ENCODE results near the gene GLYAT.

GLYAT gene

GRCh38 chr11:58731819-58732218 is at the start of gene GLYAT:
TSS of gene GLYAT (minus strand) at chr11:58731943. CDS start at chr11:58724496, 7,447 bp downstream.
- no peak for DNase-seq (ENCODE audit: low read depth in 1 of 2, low spot score in 1 of 2)

DNA sequence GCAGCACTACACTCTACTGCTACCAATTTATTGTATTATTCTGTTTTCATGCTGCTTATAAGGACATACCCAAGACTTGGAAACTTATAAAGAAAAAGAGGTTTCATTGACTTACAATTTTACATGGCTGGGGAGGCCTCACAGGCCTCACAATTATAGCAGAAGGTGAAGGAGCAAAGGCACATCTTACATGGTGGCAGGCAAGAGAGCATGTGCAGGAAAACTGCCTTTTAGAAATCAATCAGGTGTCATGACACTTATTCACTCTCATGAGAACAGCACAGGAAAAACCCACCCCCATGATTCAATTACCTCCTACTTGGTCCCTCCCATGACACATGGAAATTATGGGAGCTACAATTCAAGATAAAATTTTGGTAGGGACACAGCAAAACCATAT is 49.6 kb upstream of the GLYAT start:
- DNase-seq (ENCODE audit: low read depth in 1 of 2, low spot score in 1 of 2): no peak

GRCh38 chr11:58780578-58780977 is 48.8 kb upstream of the GLYAT start:
- no peak for DNase-seq (ENCODE audit: low read depth in 1 of 2, low spot score in 1 of 2)

DNA sequence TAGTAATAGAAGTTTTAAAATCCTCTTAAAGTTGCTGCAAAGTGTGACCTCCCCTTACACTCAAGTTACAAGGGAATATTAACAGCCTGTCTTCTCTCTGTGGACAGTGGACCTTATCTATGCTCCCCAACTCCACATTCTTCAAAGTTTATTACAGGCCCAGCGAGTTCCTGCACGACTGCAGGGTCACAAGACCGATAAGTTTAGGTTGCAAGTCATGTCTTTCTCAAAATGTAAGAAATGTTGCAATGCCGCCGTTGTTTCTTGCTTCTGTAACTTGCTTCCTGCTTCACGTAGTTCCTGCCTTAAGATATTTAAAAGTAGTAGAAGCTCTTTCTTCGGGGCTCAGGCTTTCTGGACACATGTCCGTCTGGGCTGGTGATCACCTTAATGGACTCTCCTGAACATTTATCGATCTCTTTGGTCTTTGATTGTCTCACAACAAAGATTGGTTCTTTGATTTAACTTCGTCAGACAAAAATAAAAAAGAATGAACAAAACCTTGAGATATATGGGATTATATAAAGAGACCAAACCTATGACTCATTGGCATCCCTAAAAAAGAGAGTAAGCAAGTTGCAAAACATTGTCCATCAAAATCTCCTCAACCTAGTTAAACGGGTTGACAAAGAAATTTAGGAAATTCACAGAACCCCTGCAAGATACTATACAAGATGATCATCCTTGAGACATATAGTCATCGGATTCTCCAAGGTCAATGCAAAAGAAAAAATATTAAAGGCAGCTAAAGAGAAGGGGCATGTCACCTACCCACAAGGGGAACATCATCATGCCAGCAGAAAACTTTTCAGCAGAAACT is 45.4 kb upstream of the GLYAT start:
- no peak for DNase-seq (ENCODE audit: low read depth in 1 of 2, low spot score in 1 of 2)

- DNase-seq (ENCODE audit: low read depth in 1 of 2, low spot score in 1 of 2): no peak
Measured at GRCh38 chr11:58775066-58775708, 43.4 kb upstream of the GLYAT start.

- no peak for DNase-seq (ENCODE audit: low read depth in 1 of 2, low spot score in 1 of 2)
Measured at GRCh38 chr11:58774164-58774593, 42.4 kb upstream of the GLYAT start.

GRCh38 chr11:58773337-58773736 is 41.6 kb upstream of the GLYAT start:
- no peak for DNase-seq (ENCODE audit: low read depth in 1 of 2, low spot score in 1 of 2)

GRCh38 chr11:58772329-58773285 is 40.9 kb upstream of the GLYAT start:
- DNase-seq (ENCODE audit: low read depth in 1 of 2, low spot score in 1 of 2): no peak

- no peak for DNase-seq (ENCODE audit: low read depth in 1 of 2, low spot score in 1 of 2)
Measured at GRCh38 chr11:58771458-58771855, 39.7 kb upstream of the GLYAT start.

DNA sequence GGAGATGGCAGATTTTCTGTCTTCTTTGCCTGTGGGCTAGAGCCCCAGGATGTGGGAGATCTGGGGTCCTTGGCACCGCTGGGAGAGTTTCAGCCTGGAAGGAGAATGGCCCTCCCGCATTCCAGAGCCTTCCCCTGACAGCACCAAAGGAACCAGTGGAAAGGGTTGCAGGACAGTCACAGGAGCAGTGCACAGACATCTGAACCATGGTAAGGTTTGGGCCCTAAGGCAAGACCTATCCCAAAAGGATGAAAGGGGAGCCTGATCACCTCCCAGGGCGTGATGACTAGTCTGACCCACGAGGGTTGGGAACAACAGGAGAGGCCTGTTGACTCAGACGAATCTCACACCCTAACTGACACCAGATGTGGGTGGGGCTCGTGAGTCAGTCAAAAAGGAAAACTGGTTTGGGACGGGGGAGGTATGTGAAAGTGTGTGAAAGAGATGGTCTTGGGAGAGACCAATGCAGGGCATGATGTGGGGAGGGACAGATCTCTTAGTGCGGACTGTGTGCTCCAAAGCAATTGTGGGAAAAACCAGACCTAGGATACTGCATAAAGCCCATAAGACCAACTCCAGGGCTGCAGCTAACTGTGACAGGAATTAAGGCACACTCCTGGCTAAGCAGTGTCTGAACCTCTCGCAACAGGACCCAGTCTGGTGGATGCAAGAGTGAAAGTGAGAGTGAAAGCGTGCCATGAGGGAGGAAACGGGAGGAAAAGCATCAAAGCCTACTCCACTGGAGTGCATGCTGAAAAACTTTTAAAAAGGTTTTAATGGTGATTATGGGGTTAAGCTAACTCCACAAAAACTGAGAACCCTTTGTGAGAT is 39.1 kb upstream of the GLYAT start:
- DNase-seq (ENCODE audit: low read depth in 1 of 2, low spot score in 1 of 2): no peak

DNA sequence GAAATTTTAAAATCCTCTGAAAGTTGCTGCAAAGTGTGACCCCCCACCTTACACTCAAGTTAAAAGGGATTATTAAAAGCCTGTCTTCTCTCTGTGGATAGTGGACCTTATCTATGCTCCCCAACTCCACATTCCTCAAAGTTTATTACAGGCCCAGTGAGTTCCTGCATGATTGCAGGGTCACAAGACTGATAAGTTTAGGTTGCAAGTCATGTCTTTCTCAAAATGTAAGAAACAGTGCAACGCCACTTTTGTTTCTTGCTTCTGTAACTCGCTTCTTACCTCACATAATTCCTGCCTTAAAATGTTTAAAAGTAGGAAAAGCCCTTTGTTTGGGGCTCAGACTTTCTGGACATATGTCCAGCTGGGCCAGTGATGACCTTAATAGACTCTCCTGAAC is 38.4 kb upstream of the GLYAT start:
- DNase-seq (ENCODE audit: low read depth in 1 of 2, low spot score in 1 of 2): no peak

DNA sequence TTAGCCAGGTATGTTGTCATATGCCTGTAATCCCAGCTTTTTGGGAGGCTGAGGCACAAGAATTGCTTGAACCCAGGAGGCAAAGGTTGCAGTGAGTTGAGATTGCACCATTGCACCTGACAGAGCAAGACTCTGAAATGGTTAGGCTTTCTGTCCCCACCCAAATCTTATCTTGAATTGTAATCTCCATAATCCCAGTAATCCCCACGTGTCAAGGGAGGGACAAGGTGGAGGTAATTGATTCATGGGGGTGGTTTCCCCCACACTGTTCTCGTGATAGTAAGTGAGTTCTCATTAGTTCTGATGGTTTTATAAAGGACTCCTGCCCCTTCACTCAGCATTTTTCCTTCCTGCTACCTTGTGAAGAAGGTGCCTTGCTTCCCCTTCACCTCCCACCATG is 37.6 kb upstream of the GLYAT start:
- DNase-seq (ENCODE audit: low read depth in 1 of 2, low spot score in 1 of 2): no peak

- no peak for DNase-seq (ENCODE audit: low read depth in 1 of 2, low spot score in 1 of 2)
Measured at GRCh38 chr11:58768137-58768536, 36.4 kb upstream of the GLYAT start.

GRCh38 chr11:58765078-58765477 is 33.3 kb upstream of the GLYAT start:
- DNase-seq (ENCODE audit: low read depth in 1 of 2, low spot score in 1 of 2): no peak

- no peak for DNase-seq (ENCODE audit: low read depth in 1 of 2, low spot score in 1 of 2)
Measured at GRCh38 chr11:58763120-58763490, 31.4 kb upstream of the GLYAT start.

DNA sequence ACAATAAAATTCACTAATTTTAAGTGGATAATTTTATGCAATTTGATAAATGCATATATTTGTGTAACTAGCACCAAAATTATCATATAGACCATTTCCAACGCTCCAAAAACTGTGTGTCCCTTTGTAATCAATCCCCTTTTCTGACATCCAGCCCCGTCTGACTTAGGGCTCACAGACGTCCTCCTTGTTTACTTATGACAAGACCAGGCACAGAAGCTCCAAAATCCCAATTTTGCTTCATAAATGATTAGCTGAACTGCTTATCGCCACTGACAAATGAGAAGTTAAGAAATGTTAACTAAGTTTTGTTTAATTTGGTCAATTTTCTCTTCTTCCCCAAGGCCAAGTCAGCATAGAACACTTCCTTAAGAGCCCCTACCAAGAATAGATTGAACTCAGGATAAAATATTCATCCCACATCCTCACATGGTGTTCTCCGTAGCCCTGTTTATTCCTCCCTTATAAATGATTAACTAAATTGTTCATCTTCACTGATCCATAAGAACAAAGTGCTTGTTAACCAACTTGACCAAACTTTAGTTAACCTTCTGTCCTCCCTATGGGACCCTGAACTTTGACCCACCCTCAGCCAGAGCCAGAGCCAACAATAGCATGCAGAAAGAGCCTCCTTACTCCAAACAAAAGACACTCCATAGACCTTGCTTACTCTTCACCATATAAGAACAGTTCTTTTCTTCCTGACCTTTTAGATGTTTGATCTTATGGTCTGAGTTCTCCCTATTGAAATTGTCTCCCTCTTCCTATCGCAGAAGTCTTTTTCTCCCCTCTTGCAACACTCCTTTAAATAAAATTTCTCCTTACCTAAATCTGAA is 30.8 kb upstream of the GLYAT start:
- no peak for DNase-seq (ENCODE audit: low read depth in 1 of 2, low spot score in 1 of 2)

DNA sequence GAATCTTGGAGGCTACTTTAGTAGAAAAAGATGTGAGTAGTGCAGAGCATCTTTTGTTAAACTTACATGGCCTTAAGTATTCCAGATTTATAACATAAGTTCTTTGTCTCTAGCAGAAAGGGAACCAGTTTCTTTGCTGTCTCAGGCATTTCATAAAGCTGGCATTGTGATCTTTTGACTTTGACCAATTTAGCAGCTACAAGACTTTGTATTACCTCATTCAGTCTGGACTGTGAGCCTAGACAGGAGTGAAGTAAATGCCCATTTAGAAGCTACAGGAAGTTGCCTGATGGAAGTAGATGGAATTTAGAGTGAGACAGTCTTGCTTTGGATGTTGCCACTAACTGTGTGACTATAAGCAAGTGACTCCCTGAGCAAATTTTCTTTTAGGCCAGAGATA is 25.7 kb upstream of the GLYAT start:
- DNase-seq (ENCODE audit: low read depth in 1 of 2, low spot score in 1 of 2): no peak

GRCh38 chr11:58745705-58746364 is 14.1 kb upstream of the GLYAT start:
- DNase-seq (ENCODE audit: low read depth in 1 of 2, low spot score in 1 of 2): no peak

DNA sequence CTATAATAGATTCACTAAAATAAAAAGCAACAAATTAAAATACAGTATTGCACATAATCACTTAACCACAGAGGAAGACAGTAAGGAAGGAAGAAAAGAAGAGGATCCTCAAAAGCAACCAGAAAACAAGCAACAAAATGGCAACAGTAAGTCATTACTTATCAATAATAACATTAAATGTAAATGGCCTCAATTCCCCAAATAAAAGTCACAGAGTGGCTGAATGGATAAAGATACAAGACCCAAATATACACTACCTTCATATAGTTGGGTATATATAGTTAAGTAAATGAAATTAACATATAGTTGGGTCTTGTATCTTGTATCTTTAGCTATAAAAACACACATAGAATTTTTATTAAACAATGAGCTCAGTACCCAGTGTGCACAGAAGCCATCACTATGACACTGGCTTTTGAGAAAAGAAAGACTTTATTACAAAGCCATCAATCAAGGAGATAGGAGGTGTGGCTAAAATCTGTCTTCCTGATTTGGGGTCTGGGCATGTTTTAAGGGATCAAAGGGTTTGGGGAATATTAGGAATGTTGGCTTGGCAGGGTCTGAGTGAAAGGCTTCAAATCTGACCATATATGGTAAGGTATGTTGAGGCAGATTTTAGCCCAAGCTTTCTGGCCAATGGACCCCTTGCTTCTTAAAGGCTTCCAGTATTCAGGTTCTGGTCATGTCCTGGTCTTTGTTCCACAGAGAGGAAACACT is 13.4 kb upstream of the GLYAT start:
- no peak for DNase-seq (ENCODE audit: low read depth in 1 of 2, low spot score in 1 of 2)

All from stimulated activated CD4-positive, alpha-beta T cell treated with anti-CD3 and anti-CD28 coated beads, Interleukin-15, amount 100 ng/mL, for 1 hour (primary cell).